NCI-H1417 treated with DMSO at 0.1 percent for 48 hours (cell line): ENCODE measurements around the gene THSD7B.

Experiments used
- DNase-seq: peaks from one replicate; lab custom pipeline; 2025; lab: John Stamatoyannopoulos, UW

The THSD7B gene

GRCh38 chr2:137199751-137200150 is 434.4 kb downstream of the THSD7B start:
- DNase-seq = no peak

GRCh38 chr2:137202318-137202717 is 437.0 kb downstream of the THSD7B start:
- no peak for DNase-seq

GRCh38 chr2:137205324-137205723 is 440.0 kb downstream of the THSD7B start:
- no peak for DNase-seq

- no peak for DNase-seq
Measured at GRCh38 chr2:137206069-137206468, 440.7 kb downstream of the THSD7B start.

GRCh38 chr2:137207030-137207429 is 441.7 kb downstream of the THSD7B start:
- DNase-seq = no peak

- DNase-seq = no peak
Measured at GRCh38 chr2:137208431-137208891, 443.1 kb downstream of the THSD7B start.

- no peak for DNase-seq
Measured at GRCh38 chr2:137210039-137210438, 444.7 kb downstream of the THSD7B start.

GRCh38 chr2:137211761-137212160 is 446.4 kb downstream of the THSD7B start:
- DNase-seq = no peak

GRCh38 chr2:137220438-137220993 is 455.2 kb downstream of the THSD7B start:
- DNase-seq = no peak

- DNase-seq = no peak
Measured at GRCh38 chr2:137221797-137222492, 456.6 kb downstream of the THSD7B start.

- no peak for DNase-seq
Measured at GRCh38 chr2:137223722-137224121, 458.4 kb downstream of the THSD7B start.

GRCh38 chr2:137228566-137228965 is 463.2 kb downstream of the THSD7B start:
- DNase-seq = no peak

- DNase-seq = no peak
Measured at GRCh38 chr2:137229834-137230233, 464.5 kb downstream of the THSD7B start.

- no peak for DNase-seq
Measured at GRCh38 chr2:137231628-137232027, 466.3 kb downstream of the THSD7B start.

GRCh38 chr2:137232076-137232475 is 466.7 kb downstream of the THSD7B start:
- no peak for DNase-seq

- no peak for DNase-seq
Measured at GRCh38 chr2:137233091-137233490, 467.7 kb downstream of the THSD7B start.

- DNase-seq = no peak
Measured at GRCh38 chr2:137237055-137237454, 471.7 kb downstream of the THSD7B start.

- no peak for DNase-seq
Measured at GRCh38 chr2:137238065-137238464, 472.7 kb downstream of the THSD7B start.

- no peak for DNase-seq
Measured at GRCh38 chr2:137249463-137250130, 484.3 kb downstream of the THSD7B start.

GRCh38 chr2:137250401-137250800 is 485.1 kb downstream of the THSD7B start:
- DNase-seq = no peak

GRCh38 chr2:137251045-137251444 is 485.7 kb downstream of the THSD7B start:
- DNase-seq = no peak

GRCh38 chr2:137252934-137253333 is 487.6 kb downstream of the THSD7B start:
- no peak for DNase-seq

- no peak for DNase-seq
Measured at GRCh38 chr2:137254052-137254451, 488.7 kb downstream of the THSD7B start.
